ENCODE measurements around the gene GIN1. TPM values are rescaled to one million over a fixed set of nuclear protein-coding genes. Genes with fewer than 3 reads are reported as not detected.
"Not testable (repeated sequence)": the region's sequence is repeated elsewhere in the genome, so short reads cannot be mapped to it uniquely, and the experiment has no call there.

The GIN1 gene, protein sequence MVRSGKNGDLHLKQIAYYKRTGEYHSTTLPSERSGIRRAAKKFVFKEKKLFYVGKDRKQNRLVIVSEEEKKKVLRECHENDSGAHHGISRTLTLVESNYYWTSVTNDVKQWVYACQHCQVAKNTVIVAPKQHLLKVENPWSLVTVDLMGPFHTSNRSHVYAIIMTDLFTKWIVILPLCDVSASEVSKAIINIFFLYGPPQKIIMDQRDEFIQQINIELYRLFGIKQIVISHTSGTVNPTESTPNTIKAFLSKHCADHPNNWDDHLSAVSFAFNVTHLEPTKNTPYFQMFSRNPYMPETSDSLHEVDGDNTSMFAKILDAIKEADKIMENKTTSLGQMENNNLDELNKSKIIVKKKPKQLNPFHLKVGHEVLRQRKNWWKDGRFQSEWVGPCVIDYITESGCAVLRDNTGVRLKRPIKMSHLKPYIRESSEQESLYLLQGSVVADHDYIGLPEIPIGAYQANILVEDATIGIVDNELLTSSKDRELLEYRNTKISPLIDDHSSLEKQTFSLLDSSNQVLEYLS
- 11.0 and 11.3 TPM in 2 replicates for total RNA-seq

DNA sequence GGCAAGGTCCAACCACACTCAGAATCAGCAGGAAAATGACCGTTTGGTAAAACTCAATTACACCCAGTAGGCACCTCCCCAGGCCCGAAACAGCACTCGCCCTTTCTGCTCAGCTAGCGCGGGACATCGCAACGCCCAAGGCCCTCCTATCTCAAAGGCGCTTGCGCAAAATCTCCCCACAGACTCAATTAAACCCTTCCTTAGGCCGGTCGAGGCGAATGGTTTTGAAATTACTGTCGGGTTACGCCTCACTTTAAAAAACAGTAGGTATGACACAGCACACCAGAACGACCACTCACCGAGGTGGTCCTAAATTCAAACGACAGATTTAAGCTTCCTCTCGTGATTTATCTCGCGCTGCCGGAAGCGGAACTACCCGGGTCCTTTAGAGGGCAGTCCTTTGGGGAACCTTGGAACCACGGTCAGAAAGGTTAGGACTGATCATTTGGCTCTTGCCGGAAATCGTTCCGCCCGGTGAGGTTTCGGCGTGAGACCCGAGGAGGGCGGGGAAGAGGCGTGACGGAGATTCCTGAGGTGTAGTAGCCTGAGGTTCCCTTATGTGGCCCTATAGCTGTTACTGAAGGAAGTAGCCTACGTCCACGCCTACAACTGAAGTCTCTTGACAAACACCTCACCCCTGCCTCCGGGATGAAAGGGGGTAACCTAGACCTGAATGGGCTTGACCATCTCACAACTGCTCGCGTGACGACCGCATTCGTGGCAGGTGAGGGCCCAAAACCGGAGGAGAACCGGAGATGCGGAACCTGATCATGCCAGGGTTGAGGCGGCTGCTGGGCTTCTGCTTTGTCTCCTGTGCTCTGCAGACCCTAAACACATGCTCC, at the start of gene GIN1, which contains the start of gene PPIP5K2:
Gene GIN1 (minus strand): TSS at position 374 of the 842 bp plus-strand sequence. CDS start 11,431 bp downstream, outside the sequence.
Gene PPIP5K2 (plus strand): TSS at position 537 of the 842 bp plus-strand sequence. CDS start 9,289 bp downstream, outside the sequence.
- peak; percentile 96 for DNase-seq (ENCODE audit: low read depth)

- DNase-seq (ENCODE audit: low read depth) = no peak
Observed at GRCh38 chr5:103166706-103167105, 46.8 kb upstream of the GIN1 start.

DNA sequence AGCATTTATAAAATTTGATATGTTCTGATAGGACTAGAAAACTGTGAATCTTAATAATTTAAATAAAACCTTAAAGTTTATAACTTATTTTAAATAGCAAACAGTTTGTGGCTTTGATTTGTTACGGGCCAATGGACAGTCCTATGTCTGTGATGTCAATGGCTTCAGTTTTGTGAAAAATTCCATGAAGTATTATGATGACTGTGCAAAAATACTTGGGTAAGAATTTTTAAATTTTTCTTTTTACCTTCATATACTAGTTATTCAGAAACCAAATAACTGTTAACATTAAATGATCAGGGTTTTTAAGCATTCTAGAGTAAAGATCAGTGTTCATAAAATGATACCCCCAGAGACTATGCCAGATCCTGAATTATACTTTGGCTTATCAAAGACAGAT, 31.2 kb upstream of the GIN1 start:
- DNase-seq (ENCODE audit: low read depth) = no peak

GRCh38 chr5:103148213-103148612, 28.3 kb upstream of the GIN1 start:
- no peak for DNase-seq (ENCODE audit: low read depth)

GRCh38 chr5:103145196-103145595, 25.3 kb upstream of the GIN1 start:
- DNase-seq (ENCODE audit: low read depth) = no peak

- not testable (repeated sequence) for DNase-seq (ENCODE audit: low read depth)
Observed at GRCh38 chr5:103142132-103142531, 22.2 kb upstream of the GIN1 start.

GRCh38 chr5:103139264-103139865, 19.4 kb upstream of the GIN1 start:
- DNase-seq (ENCODE audit: low read depth) = peak; percentile 65

DNA sequence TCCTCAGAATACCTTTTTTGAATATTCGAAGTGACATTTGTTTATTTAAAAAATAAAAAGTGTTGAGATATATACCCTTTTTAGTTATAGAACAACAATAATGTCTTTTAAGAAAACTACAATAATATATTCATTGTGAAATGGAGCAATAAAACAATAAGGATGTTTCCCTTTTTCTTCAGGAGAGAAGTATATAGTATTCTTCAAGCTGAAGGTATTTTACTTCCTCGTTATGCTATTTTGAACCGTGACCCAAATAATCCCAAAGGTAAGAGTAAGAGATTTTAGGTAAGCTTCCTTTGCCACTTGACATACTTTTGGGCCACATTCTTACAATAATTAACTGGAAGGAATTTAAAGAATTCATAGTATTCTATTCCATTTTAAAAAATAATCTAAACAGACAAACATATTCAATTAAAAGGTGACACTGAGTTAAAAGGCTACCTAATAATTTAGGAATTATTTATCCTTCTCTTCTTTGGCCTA, 18.3 kb upstream of the GIN1 start:
- peak; percentile 39 for DNase-seq (ENCODE audit: low read depth)

DNA sequence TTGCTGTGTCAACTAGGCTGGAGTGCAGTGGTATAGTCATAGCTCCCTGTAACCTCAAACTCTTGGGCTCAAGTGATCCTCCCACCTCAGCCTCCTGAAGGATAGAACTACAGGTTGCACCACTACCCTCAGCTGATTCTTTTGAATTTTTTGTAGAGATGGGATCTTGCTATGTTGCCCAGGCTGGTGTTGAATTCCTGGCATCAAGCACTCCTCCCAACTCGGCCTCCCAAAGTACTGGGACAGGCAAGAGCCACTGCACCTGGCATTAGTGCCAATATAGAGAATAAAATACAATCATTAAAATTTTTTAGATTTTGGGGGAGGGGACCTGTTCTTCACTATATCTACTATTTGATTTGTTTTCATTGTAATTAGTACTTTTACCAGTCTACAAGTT, 15.5 kb upstream of the GIN1 start:
- no peak for DNase-seq (ENCODE audit: low read depth)

- no peak for DNase-seq (ENCODE audit: low read depth)
Observed at GRCh38 chr5:103133231-103133630, 13.3 kb upstream of the GIN1 start.

DNA sequence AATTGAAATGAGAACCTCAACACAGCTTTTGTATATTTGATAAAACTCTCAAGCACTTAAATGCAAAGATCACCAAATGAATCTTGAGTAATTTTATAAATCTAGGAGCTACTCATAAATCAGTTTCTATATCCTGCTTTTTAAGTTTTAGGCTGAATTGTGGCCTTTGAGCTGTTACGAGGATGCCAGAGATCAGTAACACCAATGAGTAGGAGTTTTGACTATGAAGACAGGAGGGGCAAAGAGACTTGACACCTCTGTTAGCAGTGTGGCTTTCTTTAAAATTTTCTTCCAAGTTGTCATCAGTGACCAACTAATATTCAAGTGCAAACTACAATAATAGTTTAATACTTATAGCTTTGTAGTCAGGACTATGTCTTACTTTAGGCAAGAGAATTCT, 12.7 kb upstream of the GIN1 start:
- no peak for DNase-seq (ENCODE audit: low read depth)

GRCh38 chr5:103128202-103128601, 8.3 kb upstream of the GIN1 start:
- DNase-seq (ENCODE audit: low read depth) = no peak

DNA sequence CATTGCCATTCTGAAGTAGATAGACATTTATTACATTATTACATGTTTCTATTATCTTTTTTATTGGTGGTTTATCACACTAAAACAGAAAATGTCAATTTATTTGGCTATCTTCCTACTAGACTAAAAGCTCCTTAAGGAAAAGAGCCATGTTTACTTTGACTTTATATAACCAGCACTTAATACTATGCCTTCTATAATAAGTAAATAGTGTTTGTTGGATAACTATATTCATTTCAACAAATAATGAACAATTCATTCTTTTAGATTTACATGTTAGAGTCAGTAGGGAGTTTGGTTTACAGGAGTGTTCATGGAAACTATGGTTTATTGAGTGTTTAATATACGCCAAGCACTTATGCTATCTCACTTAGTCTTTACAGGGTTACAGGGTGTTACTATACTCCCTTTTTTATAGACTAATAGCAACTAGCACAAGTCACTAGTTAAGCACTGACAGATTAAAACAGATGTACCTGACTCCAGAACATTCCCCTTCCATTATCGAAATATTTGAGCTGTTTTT, 7.4 kb upstream of the GIN1 start:
- no peak for DNase-seq (ENCODE audit: low read depth)

DNA sequence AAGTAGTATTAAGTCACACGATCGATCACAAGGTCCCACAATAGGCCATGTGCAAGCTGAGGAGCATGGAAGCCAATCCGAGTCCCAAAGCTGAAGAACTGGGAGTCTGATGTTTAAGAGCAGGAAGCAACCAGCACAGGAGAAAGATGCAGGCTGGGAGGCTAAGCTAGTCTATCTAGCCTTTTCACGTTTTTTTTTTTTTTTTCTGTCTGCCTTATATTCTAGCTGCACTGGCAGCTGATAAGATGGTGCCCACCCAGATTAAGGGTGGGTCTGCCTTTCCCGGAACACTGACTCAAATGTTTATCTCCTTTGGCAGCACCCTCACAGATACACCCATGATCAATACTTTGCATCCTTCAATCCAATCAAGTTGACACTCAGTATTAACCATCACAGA, 6.6 kb upstream of the GIN1 start:
- DNase-seq (ENCODE audit: low read depth) = no peak

DNA sequence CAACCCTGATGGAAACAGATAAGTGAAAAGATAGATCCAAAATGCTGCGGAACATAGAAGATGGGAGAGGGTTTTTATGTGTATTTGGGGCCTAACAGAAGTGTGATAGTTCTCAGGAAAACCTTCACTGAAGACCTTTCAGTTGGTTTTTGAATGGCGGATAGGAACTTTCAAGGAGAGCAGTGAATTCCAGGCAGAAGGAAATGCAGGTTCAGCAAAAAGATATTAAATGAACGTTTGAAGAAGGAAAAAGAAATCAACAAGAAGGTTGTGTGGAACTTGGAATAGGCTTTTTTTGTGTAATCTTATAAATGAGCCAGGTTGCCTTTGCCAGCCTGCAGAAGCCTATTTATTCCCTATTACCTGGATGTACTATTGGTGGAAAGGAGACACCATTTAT, 2.3 kb upstream of the GIN1 start:
- DNase-seq (ENCODE audit: low read depth) = no peak

DNA sequence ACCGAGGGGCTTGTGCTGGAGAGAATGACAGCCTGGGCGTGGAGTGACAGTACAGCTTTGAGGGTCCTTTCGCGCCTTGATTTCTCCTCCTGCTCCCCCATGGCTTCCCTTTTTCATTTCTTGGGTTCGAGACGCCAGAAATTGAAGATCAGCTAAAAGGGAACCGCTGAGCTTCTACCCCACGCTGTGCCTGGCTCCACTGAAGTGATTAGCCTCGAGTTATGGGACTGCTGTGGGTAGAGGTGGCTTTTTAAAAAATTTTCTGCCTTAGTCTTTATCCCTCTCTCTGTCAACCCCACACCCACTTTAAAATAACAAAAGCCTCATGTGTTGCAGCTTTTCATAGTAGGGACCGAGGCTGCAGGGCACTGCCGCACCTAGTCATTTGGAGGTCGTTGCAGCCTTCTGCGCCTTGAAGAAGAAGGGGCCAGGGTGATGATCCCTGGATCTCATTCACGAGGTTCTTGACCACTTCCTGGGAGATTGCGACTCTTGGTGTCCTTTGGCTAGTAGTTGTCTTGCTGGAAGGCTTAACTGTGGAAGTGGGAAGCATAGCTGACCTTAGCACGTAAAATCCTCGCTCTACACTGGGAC, 766 bp upstream of the GIN1 start:
- peak; percentile 16 for DNase-seq (ENCODE audit: low read depth)

DNA sequence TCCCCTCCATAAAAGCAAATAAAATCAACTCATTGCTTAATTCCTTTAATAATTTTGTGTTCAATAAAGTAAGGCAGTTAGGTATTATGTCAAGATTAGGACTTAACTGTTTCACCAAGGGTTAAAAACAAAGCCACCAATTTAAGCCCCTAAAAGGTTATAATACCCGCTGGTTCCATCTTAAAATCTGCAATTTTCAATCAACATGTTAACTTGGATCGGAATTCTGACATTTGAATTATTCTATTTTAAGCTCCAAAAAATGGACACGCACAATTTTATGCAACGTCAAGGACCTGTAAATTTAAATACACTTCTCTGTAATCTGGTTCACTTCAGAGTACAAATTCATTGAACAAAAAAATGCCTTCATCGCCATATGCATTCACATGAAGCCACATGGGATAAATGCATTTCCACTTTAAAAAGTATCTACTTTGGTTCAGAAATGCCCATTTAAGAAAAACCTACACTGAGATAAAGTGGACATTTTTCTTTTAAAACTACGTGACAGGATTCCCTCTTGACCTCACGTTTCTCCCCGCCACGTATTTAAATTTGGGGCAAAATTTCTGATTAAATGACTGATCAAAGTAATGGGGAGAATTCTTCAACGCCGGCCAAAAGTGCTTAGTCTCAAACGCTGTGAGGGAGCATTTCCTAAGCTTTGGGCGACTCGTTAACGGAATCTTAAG, 721 bp downstream of the GIN1 start:
- peak; percentile 39 for DNase-seq (ENCODE audit: low read depth)

- DNase-seq (ENCODE audit: low read depth) = peak; percentile 9
Observed at GRCh38 chr5:103117471-103117991, 2.4 kb downstream of the GIN1 start.

DNA sequence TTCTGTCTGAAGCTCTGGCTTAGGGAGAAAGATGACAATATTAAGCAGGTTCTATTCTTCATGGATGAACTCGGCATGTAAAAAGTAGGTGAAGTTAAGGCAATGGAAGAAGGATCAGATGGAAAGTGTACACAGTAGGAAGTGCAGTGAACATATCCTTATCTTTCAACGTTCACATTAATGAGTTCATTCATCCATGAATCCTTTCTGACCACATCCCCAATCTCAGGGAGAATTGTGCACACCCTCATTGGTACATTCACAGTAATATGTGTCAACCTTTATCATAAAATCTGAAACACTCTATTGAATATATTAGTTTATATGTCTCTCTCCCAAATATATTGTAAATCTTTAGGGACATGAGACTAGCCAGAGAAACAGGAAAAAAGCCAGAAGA, 5.5 kb downstream of the GIN1 start:
- DNase-seq (ENCODE audit: low read depth) = peak; percentile 12

- DNase-seq (ENCODE audit: low read depth) = no peak
Observed at GRCh38 chr5:103112910-103113309, 7.0 kb downstream of the GIN1 start.

All from renal cortical epithelial cell (primary cell).